ENCODE results near the gene DIRAS3.

The DIRAS3 gene

DNA sequence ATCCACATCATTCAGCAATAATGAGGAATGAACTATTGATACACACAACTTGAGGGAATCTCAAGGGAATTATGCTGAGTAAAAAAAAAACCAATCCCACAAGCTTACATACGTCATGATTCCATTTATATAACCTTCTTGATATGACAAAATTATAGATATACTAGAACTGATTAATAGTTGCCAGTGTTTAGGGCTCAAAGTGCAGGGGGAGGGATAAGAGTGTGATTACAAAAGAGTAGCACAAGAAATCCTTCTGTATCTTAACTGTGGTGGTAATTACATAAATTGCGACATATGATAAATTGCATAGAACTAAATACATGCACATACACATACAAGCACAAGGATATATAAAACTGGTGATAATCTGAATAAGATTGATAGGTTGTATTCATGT is 13.5 kb downstream of the DIRAS3 start:
- H3K27ac ChIP-seq (ENCODE audit: extremely low read depth, low read depth, low read length) = no peak overlapping the region
- H3K4me1 ChIP-seq (ENCODE audit: control insufficient read depth, insufficient read depth, low read length) = no peaks in the 10 kb centered on the region
- H3K4me3 ChIP-seq (ENCODE audit: low read depth, low read length) = no peak overlapping the region
- ChIA-PET CTCF (interaction anchor here (0.6 kb wide), 2 partner anchors 502 to 654 kb away, joined by 3 read pairs; no protein-coding TSS in a partner anchor), POLR2A (no interaction called here)
- no peaks in the 10 kb centered on the region for H3K9me3 ChIP-seq (ENCODE audit: control insufficient read depth, insufficient read depth, low read depth, low read length)
- no peaks in the 10 kb centered on the region for H3K36me3 ChIP-seq (ENCODE audit: control insufficient read depth in 2 of 2, insufficient read depth in 1 of 2, low read length in 2 of 2)
- TF ChIP-seq ZFHX2 (tag by site-specific recombination; conservative IDR thresholded peaks at IDR 0.05) = no peak
- TF ChIP-seq SP7 (tag by site-specific recombination; IDR thresholded peaks at IDR 0.05) = no peak
- TF ChIP-seq ZNF654 (tag by site-specific recombination; IDR thresholded peaks at IDR 0.05; ENCODE audit: low read depth) = no peak
- TF ChIP-seq ZNF623 (tag by site-specific recombination; IDR thresholded peaks at IDR 0.05) = no peak
- TF ChIP-seq ZNF184 (tag by site-specific recombination; IDR thresholded peaks at IDR 0.05) = no peak
- no peak for TF ChIP-seq ZNF10 (tag by site-specific recombination; IDR thresholded peaks at IDR 0.05)
- no peak for TF ChIP-seq ZNF626 (tag by site-specific recombination; IDR thresholded peaks at IDR 0.05)
- TF ChIP-seq WT1 (tag by site-specific recombination; IDR thresholded peaks at IDR 0.05) = no peak

- Histone ChIP-seq H3K4me3 (ENCODE audit: low read depth, low read length) (no peak overlapping the region), H3K27ac (ENCODE audit: extremely low read depth, low read depth, low read length) (no peak overlapping the region), H3K9me3 (ENCODE audit: control insufficient read depth, insufficient read depth, low read depth, low read length) (no peaks in the 10 kb centered on the region), H3K4me1 (ENCODE audit: control insufficient read depth, insufficient read depth, low read length) (no peaks in the 10 kb centered on the region), H3K36me3 (ENCODE audit: control insufficient read depth in 2 of 2, insufficient read depth in 1 of 2, low read length in 2 of 2) (no peaks in the 10 kb centered on the region)
- TF ChIP-seq ZNF292 (tag by site-specific recombination; IDR thresholded peaks at IDR 0.05; ENCODE audit: borderline replicate concordance, low read depth) (no peak), ZSCAN5A (tag by site-specific recombination; IDR thresholded peaks at IDR 0.05) (no peak), ZNF654 (tag by site-specific recombination; IDR thresholded peaks at IDR 0.05; ENCODE audit: low read depth) (no peak), ZFP37 (tag by site-specific recombination; IDR thresholded peaks at IDR 0.05) (no peak), ZNF433 (tag by site-specific recombination; IDR thresholded peaks at IDR 0.05; ENCODE audit: low read depth) (no peak), ZNF184 (tag by site-specific recombination; IDR thresholded peaks at IDR 0.05) (no peak)
- TF ChIP-seq, protein P1, sequence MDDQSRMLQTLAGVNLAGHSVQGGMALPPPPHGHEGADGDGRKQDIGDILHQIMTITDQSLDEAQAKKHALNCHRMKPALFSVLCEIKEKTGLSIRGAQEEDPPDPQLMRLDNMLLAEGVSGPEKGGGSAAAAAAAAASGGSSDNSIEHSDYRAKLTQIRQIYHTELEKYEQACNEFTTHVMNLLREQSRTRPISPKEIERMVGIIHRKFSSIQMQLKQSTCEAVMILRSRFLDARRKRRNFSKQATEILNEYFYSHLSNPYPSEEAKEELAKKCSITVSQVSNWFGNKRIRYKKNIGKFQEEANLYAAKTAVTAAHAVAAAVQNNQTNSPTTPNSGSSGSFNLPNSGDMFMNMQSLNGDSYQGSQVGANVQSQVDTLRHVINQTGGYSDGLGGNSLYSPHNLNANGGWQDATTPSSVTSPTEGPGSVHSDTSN (CRISPR knock-in tag; IDR thresholded peaks at IDR 0.05) = no peak
- CTCF ChIA-PET = no interaction called here
- POLR2A ChIA-PET = no interaction called here
These were observed 21.0 kb downstream of the DIRAS3 start for GRCh38 chr1:68029444-68029843.

GRCh38 chr1:68028566-68028965 is 21.9 kb downstream of the DIRAS3 start:
- no peaks in the 10 kb centered on the region for H3K36me3 ChIP-seq (ENCODE audit: control insufficient read depth in 2 of 2, insufficient read depth in 1 of 2, low read length in 2 of 2)
- CTCF ChIA-PET = no interaction called here
- H3K4me1 ChIP-seq (ENCODE audit: control insufficient read depth, insufficient read depth, low read length) = no peaks in the 10 kb centered on the region
- POLR2A ChIA-PET = no interaction called here
- H3K4me3 ChIP-seq (ENCODE audit: low read depth, low read length) = no peak overlapping the region
- H3K9me3 ChIP-seq (ENCODE audit: control insufficient read depth, insufficient read depth, low read depth, low read length) = no peaks in the 10 kb centered on the region
- H3K27ac ChIP-seq (ENCODE audit: extremely low read depth, low read depth, low read length) = no peak overlapping the region
- no peak for TF ChIP-seq ZNF341 (tag by site-specific recombination; IDR thresholded peaks at IDR 0.05; ENCODE audit: low read depth)
- TF ChIP-seq ZNF202 (tag by site-specific recombination; IDR thresholded peaks at IDR 0.05; ENCODE audit: borderline replicate concordance) = no peak
- TF ChIP-seq ZNF239 (tag by site-specific recombination; IDR thresholded peaks at IDR 0.05) = no peak
- no peak for TF ChIP-seq ZNF560 (tag by site-specific recombination; IDR thresholded peaks at IDR 0.05; ENCODE audit: borderline replicate concordance)
- TF ChIP-seq ZBTB10 (tag by site-specific recombination; IDR thresholded peaks at IDR 0.05) = no peak
- TF ChIP-seq ZNF394 (tag by site-specific recombination; IDR thresholded peaks at IDR 0.05; ENCODE audit: borderline replicate concordance) = no peak
- TF ChIP-seq OVOL3 (tag by site-specific recombination; IDR thresholded peaks at IDR 0.05) = no peak
- TF ChIP-seq ZNF600 (tag by site-specific recombination; IDR thresholded peaks at IDR 0.05) = no peak
- TF ChIP-seq YY2 (tag by site-specific recombination; IDR thresholded peaks at IDR 0.05) = no peak
- no peak for TF ChIP-seq ZNF768 (tag by site-specific recombination; IDR thresholded peaks at IDR 0.05)
- TF ChIP-seq ZNF214 (tag by site-specific recombination; IDR thresholded peaks at IDR 0.05; ENCODE audit: borderline replicate concordance) = no peak
- no peak for TF ChIP-seq BCL6B (tag by site-specific recombination; IDR thresholded peaks at IDR 0.05)

All from HEK293 (cell line).